Smooth muscle cell (in vitro differentiated cells): ENCODE data around the gene FBXW8. TPM values are rescaled to one million over a fixed set of nuclear protein-coding genes. Genes with fewer than 3 reads are reported as not detected.

ENCODE experiments used
- DNase-seq: peaks from one replicate; lab custom pipeline; 2025; ENCODE audit not compliant: unreplicated experiment; lab: John Stamatoyannopoulos, UW
- H2AFZ ChIP-seq: fragments of 200-600 bp; sonication (generic); 2 replicates; pipeline ENCODE4 v1.6.0; 2016; ENCODE audit warnings: antibody characterized with exemption, low read depth, mild to moderate bottlenecking
- H3F3A ChIP-seq: fragments of 200-600 bp; sonication (generic); 2 replicates; pipeline ENCODE4 v1.6.0; 2017; ENCODE audit warnings: antibody characterized with exemption, low read depth
- H3K27ac ChIP-seq: fragments of 200-600 bp; sonication (generic); 2 replicates; pipeline ENCODE4 v1.5.1; 2016; ENCODE audit warnings: low read depth, mild to moderate bottlenecking
- H3K27me3 ChIP-seq: fragments of 200-600 bp; sonication (generic); 2 replicates; pipeline ENCODE4 v1.6.1; 2016; ENCODE audit warnings: low read depth, mild to moderate bottlenecking
- H3K36me3 ChIP-seq: fragments of 200-600 bp; sonication (generic); 2 replicates; pipeline ENCODE4 v1.5.1; 2016; ENCODE audit warnings: low read depth
- H3K4me1 ChIP-seq: fragments of 200-600 bp; sonication (generic); 2 replicates; pipeline ENCODE4 v1.5.1; 2016; ENCODE audit warnings: low read depth
- H3K4me2 ChIP-seq: fragments of 200-600 bp; sonication (generic); 2 replicates; pipeline ENCODE4 v1.6.0; 2016; ENCODE audit warnings: mild to moderate bottlenecking
- H3K4me3 ChIP-seq: fragments of 200-600 bp; sonication (generic); 2 replicates; pipeline ENCODE4 v1.5.1; 2016; ENCODE audit warnings: mild to moderate bottlenecking
- H3K79me2 ChIP-seq: fragments of 200-600 bp; sonication (generic); 2 replicates; pipeline ENCODE4 v1.6.0; 2016; ENCODE audit warnings: low read depth, mild to moderate bottlenecking
- H3K9ac ChIP-seq: fragments of 200-600 bp; sonication (generic); 2 replicates; pipeline ENCODE4 v1.6.0; 2016; ENCODE audit warnings: low read depth
- H3K9me3 ChIP-seq: fragments of 200-600 bp; sonication (generic); replicated peaks from 2 replicates; pipeline ENCODE4 v1.5.1; 2016; ENCODE audit warnings: low read depth
- H4K20me1 ChIP-seq: fragments of 200-600 bp; sonication (generic); 2 replicates; pipeline ENCODE4 v1.6.0; 2016; ENCODE audit warnings: low read depth
- CTCF ChIP-seq: fragments of 200-600 bp; sonication (generic); IDR thresholded peaks from 2 replicates; pipeline ENCODE4 v1.5.1; 2017; ENCODE audit warnings: borderline replicate concordance, mild to moderate bottlenecking, antibody characterized with exemption; ENCODE audit not compliant: insufficient read depth, poor library complexity, severe bottlenecking
- WGBS: methylation state at CpG from one replicate; pipeline ENCODE4 v1.1.7; 2016; ENCODE audit warnings: low lambda C conversion rate; 5-methylcytosine and 5-hydroxymethylcytosine counted together
- polyA plus RNA-seq: library from polyadenylated mRNA; unstranded; fragments of >200 nt; fragmentation: Nextera tagmentation; extraction: Ambion mirVana; gene quantifications from 2 replicates; pipeline ENCODE4 v1.2.1, GENCODE V29; 2016
- total RNA-seq: library from RNA; depleted of rRNA; stranded (reverse); fragments of >200 nt; gene quantifications from 2 replicates; pipeline ENCODE4 v1.2.3, GENCODE V29; 2014

Gene FBXW8
- total and polyA plus RNA-seq, 2 experiments from 2014 or later: 16.9 to 18.3 TPM

- no peaks in the 10 kb centered on the region for H3K4me1 ChIP-seq
- no peak overlapping the region for H3K9ac ChIP-seq
- no peak for DNase-seq
- TF ChIP-seq CTCF: no peak
- H2AFZ ChIP-seq: no peak overlapping the region
- no peak overlapping the region for H3K4me2 ChIP-seq
- H3K9me3 ChIP-seq: no peaks in the 10 kb centered on the region
- H3F3A ChIP-seq: no peaks in the 10 kb centered on the region
- H3K27ac ChIP-seq: no peak overlapping the region
- no peaks in the 10 kb centered on the region for H3K36me3 ChIP-seq
- WGBS: 85% methylated on average over 7 of the region's 7 CpGs
- no peak overlapping the region for H3K4me3 ChIP-seq
- H3K79me2 ChIP-seq: no peaks in the 10 kb centered on the region
- peaks cover 10% of the 10 kb centered on the region for H4K20me1 ChIP-seq
- H3K27me3 ChIP-seq: no peaks in the 10 kb centered on the region
These were observed 68.2 kb downstream of the FBXW8 start for GRCh38 chr12:116978791-116979508.

DNA sequence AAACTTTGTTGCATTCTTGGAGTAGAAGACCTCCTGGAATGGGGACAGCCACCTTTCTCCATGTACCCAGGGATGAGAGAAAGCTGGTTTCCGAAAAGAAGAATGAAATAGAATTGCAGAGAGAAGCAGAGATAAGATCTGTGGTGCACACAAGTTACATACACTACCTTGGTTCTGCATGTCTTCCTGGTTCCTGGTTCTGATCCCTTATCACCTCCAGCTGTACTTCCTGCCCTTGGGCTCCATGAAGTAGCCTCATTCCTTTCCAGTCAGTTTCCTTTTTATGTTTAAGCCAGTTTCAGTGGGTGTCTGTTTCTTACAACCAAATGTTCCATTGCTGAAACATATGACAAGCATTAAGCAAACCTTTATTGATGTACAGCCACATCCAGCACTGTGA, 69.3 kb downstream of the FBXW8 start:
- no peaks in the 10 kb centered on the region for H3F3A ChIP-seq
- H3K4me2 ChIP-seq: no peak overlapping the region
- H3K36me3 ChIP-seq: no peaks in the 10 kb centered on the region
- no peak overlapping the region for H3K9ac ChIP-seq
- H3K9me3 ChIP-seq: no peaks in the 10 kb centered on the region
- H3K4me1 ChIP-seq: no peaks in the 10 kb centered on the region
- no peaks in the 10 kb centered on the region for H3K79me2 ChIP-seq
- H3K27me3 ChIP-seq: no peaks in the 10 kb centered on the region
- H2AFZ ChIP-seq: no peak overlapping the region
- DNase-seq: no peak
- H3K27ac ChIP-seq: no peak overlapping the region
- no peak overlapping the region for H3K4me3 ChIP-seq
- 79% methylated on average over 1 of the region's 1 CpG for WGBS
- H4K20me1 ChIP-seq: peaks cover 10% of the 10 kb centered on the region
- TF ChIP-seq CTCF: no peak

- Histone ChIP-seq H3K27me3 (no peaks in the 10 kb centered on the region), H3K9ac (no peak overlapping the region), H3K27ac (no peak overlapping the region), H3K4me2 (no peak overlapping the region), H3K4me1 (no peaks in the 10 kb centered on the region), H3K79me2 (no peaks in the 10 kb centered on the region), H3K36me3 (no peaks in the 10 kb centered on the region), H3K9me3 (no peaks in the 10 kb centered on the region), H3K4me3 (no peak overlapping the region), H3F3A (no peaks in the 10 kb centered on the region), H4K20me1 (peaks cover 10% of the 10 kb centered on the region), H2AFZ (no peak overlapping the region)
- no peak for DNase-seq
- 84% methylated on average over 10 of the region's 10 CpGs for WGBS
- TF ChIP-seq CTCF: no peak
These were observed 72.2 kb downstream of the FBXW8 start for GRCh38 chr12:116982791-116983411.
